GM19372 (cell line): ENCODE data around the gene SRSF1.
"Not testable (repeated sequence)": the region's sequence is repeated elsewhere in the genome, so short reads cannot be mapped to it uniquely, and the experiment has no call there.

Experiments
- ATAC-seq: cut with Tn5 transposase; IDR thresholded peaks from one replicate; pipeline ENCODE4 v1.9.1; 2021; ENCODE audit warnings: mild to moderate bottlenecking, low read depth, moderate library complexity; ENCODE audit not compliant: unreplicated experiment

The SRSF1 gene, protein sequence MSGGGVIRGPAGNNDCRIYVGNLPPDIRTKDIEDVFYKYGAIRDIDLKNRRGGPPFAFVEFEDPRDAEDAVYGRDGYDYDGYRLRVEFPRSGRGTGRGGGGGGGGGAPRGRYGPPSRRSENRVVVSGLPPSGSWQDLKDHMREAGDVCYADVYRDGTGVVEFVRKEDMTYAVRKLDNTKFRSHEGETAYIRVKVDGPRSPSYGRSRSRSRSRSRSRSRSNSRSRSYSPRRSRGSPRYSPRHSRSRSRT

DNA sequence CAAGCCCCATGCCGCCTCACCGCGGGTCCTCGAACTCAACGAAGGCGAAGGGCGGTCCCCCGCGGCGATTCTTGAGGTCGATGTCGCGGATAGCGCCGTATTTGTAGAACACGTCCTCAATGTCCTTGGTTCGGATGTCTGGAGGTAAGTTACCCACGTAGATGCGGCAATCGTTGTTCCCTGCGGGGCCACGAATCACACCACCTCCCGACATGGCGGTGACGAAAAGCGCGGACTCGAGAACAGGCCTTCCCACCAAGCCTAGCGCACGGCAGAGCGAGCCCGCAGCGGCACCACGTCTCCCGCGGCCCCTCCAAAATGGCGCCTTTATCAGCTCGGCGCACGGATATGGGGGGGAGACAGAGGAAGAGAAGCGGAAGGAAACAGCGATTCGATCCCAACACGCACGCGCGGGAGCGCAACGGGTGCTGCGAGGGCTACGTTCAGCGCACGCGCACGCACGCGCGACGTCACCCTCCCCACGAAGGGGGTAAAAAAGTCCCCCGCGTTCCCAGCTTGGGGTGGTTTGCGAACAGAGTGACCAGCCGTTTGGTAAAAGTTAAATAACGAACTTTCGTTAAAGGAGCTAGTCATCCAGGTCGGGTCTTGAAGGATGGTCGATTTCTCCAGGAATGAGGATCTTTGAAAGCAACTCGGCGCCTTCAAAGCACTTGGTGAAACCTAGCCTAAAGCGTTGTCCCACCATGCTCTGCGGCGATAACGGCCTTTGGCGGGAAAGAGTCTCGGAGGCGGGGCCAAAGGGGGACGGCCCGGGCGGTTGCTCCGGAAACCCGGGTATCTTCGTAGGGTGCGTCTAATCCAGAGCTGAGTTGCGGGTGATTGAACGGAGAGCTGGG, at the start of gene SRSF1:
TSS of gene SRSF1 (minus strand) at position 323 of the 857 bp plus-strand sequence. CDS start at position 214, 109 bp downstream.
- peak; percentile 78 for ATAC-seq

DNA sequence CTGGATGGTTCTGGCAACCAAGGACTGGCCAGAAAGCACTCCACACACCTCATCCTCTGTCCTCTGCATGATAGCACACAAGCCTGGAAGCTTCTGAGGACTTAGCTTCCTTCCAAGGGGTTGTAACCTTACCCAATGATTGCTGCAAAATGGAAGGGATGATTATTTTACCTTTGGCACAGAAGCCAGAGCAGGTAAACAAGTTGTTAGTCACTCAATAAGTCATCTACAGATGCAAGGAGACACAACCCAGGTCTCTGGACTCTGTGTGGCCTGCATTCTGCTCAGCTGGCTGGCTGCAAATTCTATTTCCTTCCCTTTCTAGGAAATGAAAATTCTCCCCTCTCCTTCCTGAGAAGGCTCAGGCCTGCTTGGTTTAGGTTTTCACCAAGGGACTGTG, 49.4 kb upstream of the SRSF1 start:
- no peak for ATAC-seq

DNA sequence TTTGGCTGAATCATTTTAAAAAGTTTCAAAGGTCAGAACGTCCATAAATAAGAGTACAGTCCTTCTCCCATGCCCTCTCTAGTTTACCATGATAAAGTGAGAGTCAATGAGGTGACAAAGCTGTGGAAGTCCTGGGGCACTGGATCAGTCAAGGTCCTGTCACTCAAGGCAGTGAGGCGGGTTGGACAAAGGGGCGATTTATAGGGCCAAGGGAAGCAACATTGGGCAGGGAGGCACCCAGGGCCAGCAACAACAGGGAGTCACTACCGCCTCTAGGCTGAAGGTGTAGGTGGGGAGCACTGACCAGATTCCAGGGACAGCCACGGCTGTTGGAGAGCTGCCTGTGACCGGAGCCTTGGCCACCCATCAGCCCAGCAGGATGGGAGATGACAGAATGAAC, 47.6 kb upstream of the SRSF1 start:
- no peak for ATAC-seq

DNA sequence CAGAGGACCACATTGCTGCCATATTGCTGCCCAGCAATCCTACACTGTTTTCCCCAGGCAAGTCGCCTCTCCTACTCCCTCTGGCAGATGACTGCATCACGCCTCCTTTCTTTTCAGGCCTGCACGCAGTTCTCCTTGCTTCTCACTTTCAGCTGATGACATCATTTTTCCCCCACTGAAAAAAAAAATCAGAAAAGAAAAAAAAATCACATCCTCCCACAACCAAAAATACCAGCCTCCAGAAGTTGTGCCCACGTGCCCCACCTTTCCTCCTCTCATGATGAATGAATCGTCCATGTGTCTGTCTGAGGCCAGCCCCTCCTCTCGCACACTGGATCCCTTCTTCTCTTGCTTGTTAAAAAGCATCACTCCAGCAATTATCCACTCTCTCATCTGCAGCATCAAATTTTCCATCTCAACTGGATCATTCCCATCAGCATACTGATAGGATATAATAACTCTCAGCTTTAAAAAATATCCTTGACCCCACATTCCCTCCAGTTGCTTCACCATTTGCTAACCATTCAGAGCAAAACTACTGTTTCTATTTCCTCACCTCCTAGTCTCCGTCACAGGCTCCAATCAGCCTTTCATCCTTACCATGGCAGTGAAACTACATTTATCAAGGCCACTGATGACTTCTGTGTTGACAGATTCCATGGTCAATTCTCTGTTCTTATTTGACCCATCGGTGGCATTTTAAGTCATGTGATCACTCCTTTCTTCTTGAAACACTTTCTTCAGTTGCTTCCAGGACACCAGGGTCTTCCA, 46.1 kb upstream of the SRSF1 start:
- ATAC-seq, result no peak

DNA sequence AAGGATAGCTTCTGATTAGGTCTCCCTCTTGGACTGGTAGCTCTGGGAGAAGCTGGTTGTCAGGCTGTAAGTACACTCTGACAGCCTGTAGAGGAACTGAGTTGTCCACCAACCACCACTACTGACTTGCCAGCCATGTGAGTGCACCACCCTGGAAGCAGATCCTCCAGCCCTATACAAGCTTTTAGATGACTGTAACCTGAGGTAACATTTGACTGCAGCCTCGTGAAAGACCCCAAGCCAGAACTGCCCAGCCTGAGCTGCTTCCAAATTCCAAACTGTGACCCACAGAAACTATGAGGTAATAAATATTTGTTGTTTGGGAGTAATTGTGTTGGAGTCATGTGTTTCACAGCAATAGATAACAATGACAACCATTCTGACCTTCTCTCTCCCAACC, 45.4 kb upstream of the SRSF1 start:
- ATAC-seq, result no peak

DNA sequence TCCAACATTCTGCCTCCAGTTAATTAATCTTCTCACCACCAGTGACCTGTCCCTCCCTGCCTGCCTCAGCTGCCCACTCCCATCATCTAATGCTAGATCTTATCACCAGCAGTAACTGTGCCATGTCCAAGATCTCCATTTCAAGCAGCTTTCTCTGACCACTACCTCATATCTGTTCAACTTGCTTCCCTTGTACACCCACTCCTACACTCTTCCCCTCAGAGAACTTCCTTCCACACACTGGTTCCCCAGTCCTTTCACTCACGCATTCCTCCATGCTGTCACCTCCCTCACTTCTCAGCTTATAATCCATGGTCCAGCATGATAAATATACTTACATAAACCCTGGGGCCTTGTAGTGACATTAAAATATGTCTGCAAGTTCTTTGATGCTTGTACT, 44.4 kb upstream of the SRSF1 start:
- no peak for ATAC-seq

DNA sequence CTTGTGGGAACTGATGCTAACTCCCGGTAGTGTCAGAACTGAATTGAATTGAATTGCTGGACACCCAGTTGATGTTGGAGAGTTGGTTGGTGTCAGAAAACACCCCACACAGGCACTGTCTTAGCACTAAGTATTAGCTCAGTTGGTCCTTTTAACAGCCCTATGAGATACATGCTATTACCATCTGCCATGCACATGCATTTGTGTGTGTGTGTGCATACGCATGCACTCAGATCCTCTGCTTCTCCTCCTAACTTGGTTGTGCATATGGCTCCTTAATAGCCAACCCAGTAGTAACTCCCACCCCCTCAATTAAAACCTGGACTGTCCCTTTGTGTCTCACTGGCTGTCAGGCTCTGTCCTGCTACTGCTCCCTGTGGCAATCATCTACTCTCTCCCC, 43.9 kb upstream of the SRSF1 start:
- no peak for ATAC-seq

DNA sequence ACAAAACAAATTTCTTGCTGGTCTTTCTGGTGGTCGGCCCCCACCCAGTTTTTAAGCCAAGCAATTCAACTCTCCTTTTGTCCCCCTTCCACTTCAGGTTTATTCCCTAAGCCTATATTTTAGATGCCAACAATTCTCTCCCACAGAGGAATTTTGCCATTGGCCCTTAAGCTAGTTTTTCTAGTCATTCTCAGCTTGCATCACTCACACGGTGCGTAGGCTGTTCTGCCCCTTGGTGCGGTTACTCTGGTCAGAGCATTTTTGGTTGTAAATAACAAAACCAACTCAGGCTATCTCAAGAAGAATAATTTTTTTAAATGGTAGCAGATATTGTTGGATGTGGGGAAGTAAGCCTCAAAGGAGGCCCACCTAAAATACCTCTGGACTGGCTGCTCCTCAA, 42.5 kb upstream of the SRSF1 start:
- ATAC-seq, result no peak

DNA sequence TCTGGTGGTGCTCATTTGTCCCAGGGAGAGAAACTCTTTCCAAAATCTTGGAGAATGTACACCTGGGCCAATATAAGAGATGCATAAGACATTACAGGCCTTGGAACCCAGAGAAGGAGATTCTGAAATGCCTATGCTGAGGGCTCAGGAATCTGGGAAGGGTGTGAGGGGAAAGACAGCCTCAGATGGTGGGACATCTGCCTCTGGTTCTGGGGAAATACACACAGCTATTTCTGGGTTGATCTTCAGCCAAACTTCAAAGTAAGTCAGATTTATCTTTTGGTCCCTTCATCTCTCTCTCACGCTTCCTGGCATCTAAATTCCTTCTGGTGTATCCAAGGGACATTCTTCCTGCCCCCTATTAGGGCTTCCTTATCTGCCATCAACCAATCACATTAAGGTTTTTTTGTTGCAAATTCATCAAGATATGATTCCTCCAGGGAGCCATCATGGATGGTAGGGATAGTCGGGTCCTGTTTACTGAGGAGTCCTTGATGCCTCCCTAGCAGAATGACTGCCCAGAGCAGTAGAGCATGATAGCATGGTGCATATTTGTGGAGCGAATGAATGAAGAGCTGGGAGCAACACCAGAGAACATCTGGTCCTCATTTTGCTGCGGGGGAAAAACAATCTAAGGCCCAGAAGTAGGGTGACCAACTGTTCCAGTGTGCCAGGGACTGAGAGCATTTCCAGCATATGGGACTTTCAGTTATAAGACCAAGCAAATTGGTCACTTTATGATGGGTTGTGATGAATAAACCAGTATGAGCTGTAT, 40.5 kb upstream of the SRSF1 start:
- no peak for ATAC-seq

DNA sequence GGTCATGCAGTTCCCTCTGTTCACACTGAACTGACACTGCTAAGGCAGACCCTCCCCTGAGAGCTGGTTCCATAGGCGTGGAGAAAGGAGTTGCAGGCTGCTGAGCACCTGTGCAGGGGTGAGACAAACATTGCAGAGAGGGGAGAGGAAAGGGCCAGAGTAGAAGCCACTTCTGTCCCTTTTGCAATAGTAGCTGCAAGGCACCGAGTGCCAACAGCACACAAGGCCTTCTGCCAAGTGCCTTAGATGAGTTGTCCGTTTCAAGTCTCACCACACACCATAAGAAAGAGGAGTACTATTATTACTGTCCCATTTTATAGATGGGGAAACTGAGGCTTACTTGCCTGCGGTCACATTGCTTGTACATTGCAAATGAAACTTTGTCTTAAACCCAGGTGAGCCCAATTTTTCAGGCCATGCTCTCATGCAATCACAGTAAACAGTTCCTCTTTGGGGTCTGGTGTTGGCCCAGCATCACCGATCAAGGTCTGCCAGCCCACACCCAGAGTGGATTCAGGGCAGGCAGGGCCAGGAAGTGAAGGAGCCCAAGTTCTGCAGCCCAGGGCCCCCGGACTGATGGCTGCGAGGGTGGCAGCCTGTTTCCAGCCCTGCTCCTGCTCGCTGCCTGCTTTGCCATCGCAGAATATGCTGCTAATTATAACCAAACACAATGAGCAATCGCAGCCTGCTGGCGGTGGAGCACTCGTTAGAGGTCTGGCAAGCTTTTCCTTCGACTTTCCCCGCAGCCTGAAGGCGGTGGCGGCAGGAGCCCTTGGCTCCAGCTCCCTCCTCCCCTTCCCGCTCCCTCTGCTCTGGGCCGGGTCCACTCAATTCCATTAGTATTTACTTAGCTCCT, 39.4 kb upstream of the SRSF1 start:
- no peak for ATAC-seq

DNA sequence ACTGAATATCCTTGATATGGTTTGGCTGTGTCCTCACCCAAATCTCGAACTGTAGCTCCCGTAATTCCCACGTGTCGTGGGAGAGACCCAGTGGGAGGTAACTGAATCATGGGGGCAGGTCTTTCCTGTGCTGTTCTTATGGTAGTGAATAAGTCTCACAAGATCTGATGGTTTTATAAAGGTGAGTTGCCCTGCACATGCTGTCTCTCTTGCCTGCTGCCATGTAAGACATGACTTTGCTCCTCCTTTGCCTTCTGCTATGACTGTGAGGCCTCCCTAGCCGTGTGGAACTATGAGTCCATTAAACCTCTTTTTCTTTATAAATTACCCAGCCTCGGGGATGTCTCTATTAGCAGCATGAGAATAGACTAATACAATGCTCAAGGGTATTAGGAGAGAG, 37.2 kb upstream of the SRSF1 start:
- ATAC-seq, result not testable (repeated sequence)

DNA sequence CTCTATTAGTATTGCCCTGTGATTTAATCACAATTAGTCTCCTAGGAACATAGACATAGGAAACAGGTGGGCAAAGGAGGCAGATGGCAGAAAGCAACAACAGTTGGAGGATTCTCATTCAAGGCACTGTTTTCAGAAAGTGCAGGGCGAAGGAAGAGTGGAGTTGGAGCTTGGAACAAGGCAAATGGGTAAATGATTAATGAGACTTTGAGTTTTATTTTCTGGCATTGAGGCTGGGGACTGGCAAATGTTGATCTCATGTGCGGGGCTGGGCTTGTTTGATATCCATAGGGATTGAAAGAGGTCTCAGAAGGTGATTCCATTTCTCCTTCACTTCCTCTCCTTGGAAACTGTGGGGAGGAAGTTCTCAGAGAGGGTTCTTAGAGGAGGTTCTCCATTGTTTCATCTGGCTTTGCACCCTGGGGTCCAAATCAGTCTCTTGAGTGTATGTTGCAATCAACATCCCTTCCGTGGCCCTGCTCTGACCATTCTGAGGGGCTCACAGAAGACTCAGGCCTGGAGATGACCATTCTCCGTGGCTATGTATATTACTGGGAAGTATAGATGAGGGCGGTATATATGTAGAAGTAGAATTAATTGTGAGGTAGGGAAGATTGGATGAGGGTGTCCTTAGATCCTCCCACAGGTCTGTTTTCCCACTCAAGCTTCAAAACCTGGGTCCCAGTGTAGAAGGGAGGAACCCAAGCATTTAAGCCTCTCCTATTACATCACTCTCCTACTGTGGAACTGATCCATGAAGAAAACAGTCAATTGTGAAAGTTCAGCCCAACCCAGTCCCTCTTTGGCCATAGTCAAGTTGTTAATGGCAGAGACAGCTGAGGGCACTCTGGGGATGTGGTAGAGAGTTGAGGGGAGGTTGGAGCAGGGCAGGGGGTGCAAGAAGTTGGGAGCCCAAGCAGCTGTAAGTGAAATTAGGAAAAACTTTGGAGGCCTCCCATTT, 36.5 kb upstream of the SRSF1 start:
- ATAC-seq, result no peak

DNA sequence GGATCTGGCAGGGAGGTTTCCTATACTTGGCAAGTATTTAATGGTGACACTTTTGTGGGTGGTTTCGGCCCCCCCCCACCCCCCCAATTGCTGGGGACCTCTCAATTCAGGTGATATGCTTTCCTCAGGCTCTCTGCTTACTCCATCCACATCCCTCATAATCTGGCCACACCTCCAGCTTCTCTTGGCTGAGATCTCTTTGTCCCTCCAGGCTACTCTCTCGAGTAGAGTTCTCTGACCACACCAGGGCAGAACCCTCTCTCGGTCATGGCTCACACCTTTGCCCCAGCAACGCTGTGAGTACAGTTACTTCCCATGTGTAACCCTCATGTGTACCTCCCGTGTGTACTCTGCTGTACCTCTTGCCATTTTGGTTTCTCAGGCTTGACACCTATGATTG, 34.1 kb upstream of the SRSF1 start:
- ATAC-seq, result no peak

DNA sequence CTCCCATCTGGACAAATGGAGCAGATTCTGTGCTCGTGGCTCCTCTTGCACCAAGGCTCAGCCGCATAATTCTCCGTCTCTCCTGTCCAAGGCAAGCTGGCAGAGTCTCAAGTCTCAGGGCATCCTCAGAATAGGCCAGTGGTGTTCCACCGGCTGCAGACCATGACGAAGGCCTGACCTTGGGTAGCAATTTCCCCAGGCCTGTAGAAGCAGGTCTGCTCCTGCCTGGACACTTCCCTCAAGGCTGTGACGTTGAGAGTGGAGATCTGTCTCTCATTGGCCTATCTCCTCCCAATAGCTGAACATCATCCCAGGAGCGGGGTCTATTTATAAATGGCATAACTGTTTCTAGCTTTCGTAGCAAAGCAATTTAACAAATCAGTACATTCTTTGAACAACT, 33.3 kb upstream of the SRSF1 start:
- no peak for ATAC-seq

DNA sequence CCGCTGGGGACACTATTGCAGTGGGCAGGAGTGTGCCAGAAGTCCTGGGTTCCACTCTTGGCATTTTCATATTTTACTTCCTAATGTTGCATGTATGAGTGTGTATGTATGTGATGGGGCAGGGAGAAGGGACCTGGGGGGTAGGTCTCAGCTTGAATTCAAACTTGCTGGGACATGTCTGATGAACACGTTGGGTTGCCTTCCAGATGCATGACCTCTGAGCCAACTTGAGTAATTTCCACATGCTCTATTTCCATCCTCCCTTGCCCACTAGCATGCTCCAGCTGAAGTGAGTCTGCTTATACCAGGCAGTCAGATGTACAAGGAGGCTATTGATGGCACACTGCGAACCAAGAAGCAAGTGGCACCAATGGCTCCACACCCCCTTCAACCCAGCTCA, 32.9 kb upstream of the SRSF1 start:
- ATAC-seq, result no peak

DNA sequence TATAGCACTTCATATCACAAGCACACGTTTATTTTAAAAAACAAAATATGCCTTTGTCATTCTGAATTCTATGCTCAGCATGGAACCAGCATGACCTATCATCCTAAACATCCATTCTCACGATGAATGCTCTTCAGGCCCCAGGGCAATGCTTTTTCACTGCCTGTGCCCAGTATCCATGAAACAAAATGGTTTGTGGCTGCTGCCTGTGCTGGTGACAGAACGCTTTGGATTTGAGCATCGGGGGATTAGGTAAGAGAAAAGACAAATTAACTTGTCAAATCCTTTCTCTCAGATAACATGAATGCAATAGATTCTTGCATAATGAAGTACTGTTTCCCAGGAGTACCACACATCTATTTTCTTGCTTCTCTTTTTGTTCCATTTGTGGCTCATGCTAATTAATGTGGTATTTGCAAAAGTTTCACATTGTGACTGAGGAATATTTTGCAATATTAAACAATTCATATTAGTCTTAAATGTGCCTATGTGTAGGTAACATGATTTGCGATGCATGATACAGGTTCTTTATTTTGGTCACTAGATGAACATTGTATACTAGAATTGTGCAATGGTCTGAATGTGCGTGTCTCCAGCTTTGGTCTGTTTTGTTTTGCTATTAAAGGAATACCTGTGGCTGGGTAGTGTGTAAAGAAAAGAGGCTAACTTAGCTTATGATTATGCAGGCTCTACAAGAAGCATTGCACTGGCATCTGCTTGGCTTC, 25.8 kb upstream of the SRSF1 start:
- no peak for ATAC-seq

DNA sequence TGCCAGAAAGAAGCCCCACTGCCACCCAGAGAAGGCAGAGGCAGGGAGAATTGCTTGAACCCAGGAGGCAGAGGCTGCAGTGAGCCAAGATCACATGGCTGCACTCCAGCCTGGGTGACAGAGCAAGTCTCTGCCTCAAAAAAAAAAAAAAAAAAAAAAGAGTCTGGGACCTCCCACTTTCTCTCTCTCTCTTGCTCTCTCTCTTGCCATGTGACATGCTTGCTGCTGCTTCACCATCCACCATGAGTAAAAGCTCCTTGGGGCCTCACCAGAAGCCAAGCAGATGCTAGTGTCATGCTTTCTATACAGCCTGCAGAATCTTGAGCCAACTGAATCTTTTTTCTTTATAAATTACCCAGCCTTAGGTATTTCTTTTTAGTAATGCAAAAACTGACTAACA, 21.5 kb upstream of the SRSF1 start:
- no peak for ATAC-seq

DNA sequence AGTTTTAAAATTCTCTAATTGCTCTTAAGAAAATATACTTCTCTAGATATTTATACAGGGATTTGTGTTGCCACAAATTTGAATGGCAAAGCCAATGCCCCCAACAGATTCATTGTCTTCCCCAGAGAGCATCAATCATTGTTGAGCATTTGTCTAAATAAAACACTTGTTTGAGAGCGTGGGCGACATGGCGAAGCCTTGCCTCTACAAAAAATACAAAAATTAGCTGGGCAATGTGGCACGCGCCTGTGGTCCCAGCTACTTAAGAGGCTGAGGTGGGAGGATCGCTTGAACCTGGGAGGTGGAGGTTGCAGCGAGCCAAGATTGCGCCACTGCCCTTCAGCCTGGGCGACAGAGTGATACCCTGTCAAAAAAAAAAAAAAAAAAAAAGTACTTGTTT, 13.4 kb upstream of the SRSF1 start:
- ATAC-seq, result no peak
